HepG2 (cell line): Measurements from ENCODE around the gene RPUSD4. TPM values are rescaled to one million over a fixed set of nuclear protein-coding genes. Genes with fewer than 3 reads are reported as not detected.

Experiments
- DR1 ChIP-seq: sonication (generic); formaldehyde crosslinking; IDR thresholded peaks from 2 replicates; pipeline ENCODE4 v1.8.0; 2021; ENCODE audit warnings: mild to moderate bottlenecking, missing genetic modification reagents, inconsistent platforms
- GATAD2A ChIP-seq: IDR thresholded peaks from 2 replicates; pipeline ENCODE4 v1.6.1; 2016
- KLF12 ChIP-seq: sonication (generic); formaldehyde crosslinking; IDR thresholded peaks from 2 replicates; pipeline ENCODE4 v1.4.0; 2020; ENCODE audit warnings: missing genetic modification reagents, borderline replicate concordance
- POGZ ChIP-seq: sonication (generic); formaldehyde crosslinking; IDR thresholded peaks from 2 replicates; pipeline ENCODE4 v1.4.0; 2020; ENCODE audit warnings: mild to moderate bottlenecking, missing genetic modification reagents
- POLR2AphosphoS2 ChIP-seq: IDR thresholded peaks from 2 replicates; pipeline ENCODE4 v1.6.1; 2011; ENCODE audit warnings: low read depth, low read length, improper control_type of control experiment
- STAG1 ChIP-seq: sonication (generic); formaldehyde crosslinking; IDR thresholded peaks from 2 replicates; pipeline ENCODE4 v1.4.0; 2020; ENCODE audit warnings: missing genetic modification reagents
- XRCC5 ChIP-seq: fragments of 200-400 bp; formaldehyde crosslinking; optimal IDR thresholded peaks from 2 replicates; pipeline ENCODE3; 2017; ENCODE audit warnings: mild to moderate bottlenecking, low read length
- ZBTB21 ChIP-seq: sonication (generic); formaldehyde crosslinking; IDR thresholded peaks from 2 replicates; pipeline ENCODE4 v1.4.0; 2020; ENCODE audit warnings: missing genetic modification reagents
- ZFP36L2 ChIP-seq: sonication (generic); formaldehyde crosslinking; IDR thresholded peaks from 2 replicates; pipeline ENCODE4 v1.4.0; 2020; ENCODE audit warnings: missing genetic modification reagents
- ZNF143 ChIP-seq: sonication (generic); formaldehyde crosslinking; IDR thresholded peaks from 2 replicates; pipeline ENCODE4 v1.4.0; 2020; ENCODE audit warnings: missing genetic modification reagents
- ZNF563 ChIP-seq: sonication (generic); formaldehyde crosslinking; IDR thresholded peaks from 2 replicates; pipeline ENCODE4 v1.8.0; 2022; ENCODE audit warnings: mild to moderate bottlenecking, moderate library complexity, missing genetic modification reagents
- ZNF7 ChIP-seq: IDR thresholded peaks from 2 replicates; pipeline ENCODE4 v1.6.1; 2016; ENCODE audit warnings: missing biosample characterization, missing genetic modification reagents
- ZNF749 ChIP-seq: sonication (generic); formaldehyde crosslinking; IDR thresholded peaks from 2 replicates; pipeline ENCODE4 v1.8.0; 2022; ENCODE audit warnings: mild to moderate bottlenecking, missing genetic modification reagents, moderate library complexity, borderline replicate concordance
- ZSCAN31 ChIP-seq: sonication (generic); formaldehyde crosslinking; IDR thresholded peaks from 2 replicates; pipeline ENCODE4 v1.5.0; 2020; ENCODE audit warnings: low read depth, mild to moderate bottlenecking, missing genetic modification reagents
- polyA plus RNA-seq, 8 experiments: library from polyadenylated mRNA; depleted of rRNA in 3 of 8; stranded (reverse) in 7 of 8; unstranded in 1 of 8; fragments of >200 nt; fragmentation: Illumina TruSeq in 4 of 8; extraction: Trizol in 4 of 8; gene quantifications; 2 replicates each; pipeline versions ENCODE4 v1.2.1 to v1.2.3, GENCODE V29; 2011 to 2016; ENCODE audit warnings: low read depth in 4 of 8, missing spikeins in 1 of 8, mixed read lengths in 1 of 8; ENCODE audit not compliant: insufficient read depth in 1 of 8
- total RNA-seq, 5 experiments: library from RNA; depleted of rRNA; stranded (reverse); fragments of >200 nt; fragmentation: Illumina TruSeq; extraction: Trizol; gene quantifications; 2 replicates each; pipeline ENCODE4 v1.2.3, GENCODE V29; 2016; ENCODE audit warnings: low read depth in 1 of 5
- TF ChIP-seq, protein P1 (sequence below), 2 experiments: sonication (generic) in 1 of 2; formaldehyde crosslinking in 1 of 2; IDR thresholded peaks; 2 replicates each; pipeline versions ENCODE4 v1.4.0 to v1.6.1; 2018 to 2020; ENCODE audit warnings: missing genetic modification reagents in 2 of 2, borderline replicate concordance in 1 of 2, low read depth in 1 of 2, mild to moderate bottlenecking in 1 of 2, missing biosample characterization in 1 of 2
- TF ChIP-seq, protein P2 (sequence below): sonication (generic); formaldehyde crosslinking; conservative IDR thresholded peaks from 2 replicates; pipeline ENCODE4 v1.4.0; 2020; ENCODE audit warnings: missing genetic modification reagents
- TF ChIP-seq, protein P3 (sequence below): fragments of 450-650 bp; IDR thresholded peaks from 2 replicates; pipeline ENCODE4 v1.6.1; 2017; ENCODE audit warnings: mild to moderate bottlenecking
- TF ChIP-seq, protein P4 (sequence below): sonication (generic); formaldehyde crosslinking; IDR thresholded peaks from 2 replicates; pipeline ENCODE4 v1.5.0; 2020; ENCODE audit warnings: mild to moderate bottlenecking, missing genetic modification reagents, moderate library complexity
- TF ChIP-seq, protein P5 (sequence below): sonication (generic); formaldehyde crosslinking; IDR thresholded peaks from 2 replicates; pipeline ENCODE4 v1.4.0; 2020; ENCODE audit warnings: low read depth, missing genetic modification reagents

Gene RPUSD4
- total and polyA plus RNA-seq, 2 of the 13 experiments (the other 11 are each of a cell fraction or from before 2014, with no cell fraction given), result 45.0 to 52.9 TPM

DNA sequence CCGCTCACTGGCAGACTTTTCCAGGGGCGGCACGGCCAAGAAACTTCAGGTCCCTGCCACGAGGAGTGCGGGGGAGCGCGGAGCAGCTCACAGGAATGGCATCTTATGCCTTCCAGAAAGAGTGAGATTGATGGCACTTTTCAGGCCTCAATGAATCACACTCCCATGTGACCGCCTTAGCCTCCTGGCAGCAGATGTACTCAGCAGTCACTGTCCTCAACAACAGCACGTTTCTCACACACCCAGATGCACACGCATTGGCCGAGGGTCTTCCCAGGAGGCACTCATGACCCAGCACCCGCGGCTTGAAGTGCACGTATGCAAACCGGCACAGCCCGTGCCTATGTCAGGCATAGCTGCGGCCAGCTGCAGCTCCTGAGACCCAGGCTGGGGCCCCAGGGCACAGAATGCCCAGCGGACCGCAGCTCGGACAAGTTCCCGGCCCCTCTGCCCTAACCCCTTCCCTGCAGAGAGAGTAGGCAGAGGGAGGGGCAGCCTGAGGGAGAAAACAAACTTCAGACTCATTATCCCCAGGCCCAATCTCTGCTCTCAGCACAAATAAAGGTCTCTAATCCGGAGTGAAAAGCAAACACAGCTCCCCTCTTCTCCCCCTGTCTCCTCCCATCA, 48.3 kb downstream of the RPUSD4 start (continued):
- TF ChIP-seq ZFP36L2 (CRISPR knock-in tag), result no peak
- no peak for TF ChIP-seq POGZ (CRISPR knock-in tag)
- TF ChIP-seq, protein P1, sequence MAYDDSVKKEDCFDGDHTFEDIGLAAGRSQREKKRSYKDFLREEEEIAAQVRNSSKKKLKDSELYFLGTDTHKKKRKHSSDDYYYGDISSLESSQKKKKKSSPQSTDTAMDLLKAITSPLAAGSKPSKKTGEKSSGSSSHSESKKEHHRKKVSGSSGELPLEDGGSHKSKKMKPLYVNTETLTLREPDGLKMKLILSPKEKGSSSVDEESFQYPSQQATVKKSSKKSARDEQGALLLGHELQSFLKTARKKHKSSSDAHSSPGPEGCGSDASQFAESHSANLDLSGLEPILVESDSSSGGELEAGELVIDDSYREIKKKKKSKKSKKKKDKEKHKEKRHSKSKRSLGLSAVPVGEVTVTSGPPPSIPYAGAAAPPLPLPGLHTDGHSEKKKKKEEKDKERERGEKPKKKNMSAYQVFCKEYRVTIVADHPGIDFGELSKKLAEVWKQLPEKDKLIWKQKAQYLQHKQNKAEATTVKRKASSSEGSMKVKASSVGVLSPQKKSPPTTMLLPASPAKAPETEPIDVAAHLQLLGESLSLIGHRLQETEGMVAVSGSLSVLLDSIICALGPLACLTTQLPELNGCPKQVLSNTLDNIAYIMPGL (CRISPR knock-in tag; IDR thresholded peaks at IDR 0.05; ENCODE audit: borderline replicate concordance in 1 of 2, low read depth in 1 of 2), result 0 out of 4 replicates have a peak, but pooled peaks of 1 of the 2 experiments have one; percentile 22
- TF ChIP-seq ZNF563 (CRISPR knock-in tag), result no peak
- TF ChIP-seq DR1 (CRISPR knock-in tag), result no peak
- TF ChIP-seq ZBTB21 (CRISPR knock-in tag), result no peak
- TF ChIP-seq, protein P2, sequence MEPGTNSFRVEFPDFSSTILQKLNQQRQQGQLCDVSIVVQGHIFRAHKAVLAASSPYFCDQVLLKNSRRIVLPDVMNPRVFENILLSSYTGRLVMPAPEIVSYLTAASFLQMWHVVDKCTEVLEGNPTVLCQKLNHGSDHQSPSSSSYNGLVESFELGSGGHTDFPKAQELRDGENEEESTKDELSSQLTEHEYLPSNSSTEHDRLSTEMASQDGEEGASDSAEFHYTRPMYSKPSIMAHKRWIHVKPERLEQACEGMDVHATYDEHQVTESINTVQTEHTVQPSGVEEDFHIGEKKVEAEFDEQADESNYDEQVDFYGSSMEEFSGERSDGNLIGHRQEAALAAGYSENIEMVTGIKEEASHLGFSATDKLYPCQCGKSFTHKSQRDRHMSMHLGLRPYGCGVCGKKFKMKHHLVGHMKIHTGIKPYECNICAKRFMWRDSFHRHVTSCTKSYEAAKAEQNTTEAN (CRISPR knock-in tag), result peak; percentile 39; the same call in 1 of the 2 replicates
- TF ChIP-seq, protein P3, sequence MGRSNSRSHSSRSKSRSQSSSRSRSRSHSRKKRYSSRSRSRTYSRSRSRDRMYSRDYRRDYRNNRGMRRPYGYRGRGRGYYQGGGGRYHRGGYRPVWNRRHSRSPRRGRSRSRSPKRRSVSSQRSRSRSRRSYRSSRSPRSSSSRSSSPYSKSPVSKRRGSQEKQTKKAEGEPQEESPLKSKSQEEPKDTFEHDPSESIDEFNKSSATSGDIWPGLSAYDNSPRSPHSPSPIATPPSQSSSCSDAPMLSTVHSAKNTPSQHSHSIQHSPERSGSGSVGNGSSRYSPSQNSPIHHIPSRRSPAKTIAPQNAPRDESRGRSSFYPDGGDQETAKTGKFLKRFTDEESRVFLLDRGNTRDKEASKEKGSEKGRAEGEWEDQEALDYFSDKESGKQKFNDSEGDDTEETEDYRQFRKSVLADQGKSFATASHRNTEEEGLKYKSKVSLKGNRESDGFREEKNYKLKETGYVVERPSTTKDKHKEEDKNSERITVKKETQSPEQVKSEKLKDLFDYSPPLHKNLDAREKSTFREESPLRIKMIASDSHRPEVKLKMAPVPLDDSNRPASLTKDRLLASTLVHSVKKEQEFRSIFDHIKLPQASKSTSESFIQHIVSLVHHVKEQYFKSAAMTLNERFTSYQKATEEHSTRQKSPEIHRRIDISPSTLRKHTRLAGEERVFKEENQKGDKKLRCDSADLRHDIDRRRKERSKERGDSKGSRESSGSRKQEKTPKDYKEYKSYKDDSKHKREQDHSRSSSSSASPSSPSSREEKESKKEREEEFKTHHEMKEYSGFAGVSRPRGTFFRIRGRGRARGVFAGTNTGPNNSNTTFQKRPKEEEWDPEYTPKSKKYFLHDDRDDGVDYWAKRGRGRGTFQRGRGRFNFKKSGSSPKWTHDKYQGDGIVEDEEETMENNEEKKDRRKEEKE, result no peak
- TF ChIP-seq XRCC5, result no peak
- no peak for TF ChIP-seq POLR2AphosphoS2
- no peak for TF ChIP-seq ZSCAN31 (CRISPR knock-in tag)
- TF ChIP-seq ZNF143 (CRISPR knock-in tag), result no peak
- TF ChIP-seq, protein P4, sequence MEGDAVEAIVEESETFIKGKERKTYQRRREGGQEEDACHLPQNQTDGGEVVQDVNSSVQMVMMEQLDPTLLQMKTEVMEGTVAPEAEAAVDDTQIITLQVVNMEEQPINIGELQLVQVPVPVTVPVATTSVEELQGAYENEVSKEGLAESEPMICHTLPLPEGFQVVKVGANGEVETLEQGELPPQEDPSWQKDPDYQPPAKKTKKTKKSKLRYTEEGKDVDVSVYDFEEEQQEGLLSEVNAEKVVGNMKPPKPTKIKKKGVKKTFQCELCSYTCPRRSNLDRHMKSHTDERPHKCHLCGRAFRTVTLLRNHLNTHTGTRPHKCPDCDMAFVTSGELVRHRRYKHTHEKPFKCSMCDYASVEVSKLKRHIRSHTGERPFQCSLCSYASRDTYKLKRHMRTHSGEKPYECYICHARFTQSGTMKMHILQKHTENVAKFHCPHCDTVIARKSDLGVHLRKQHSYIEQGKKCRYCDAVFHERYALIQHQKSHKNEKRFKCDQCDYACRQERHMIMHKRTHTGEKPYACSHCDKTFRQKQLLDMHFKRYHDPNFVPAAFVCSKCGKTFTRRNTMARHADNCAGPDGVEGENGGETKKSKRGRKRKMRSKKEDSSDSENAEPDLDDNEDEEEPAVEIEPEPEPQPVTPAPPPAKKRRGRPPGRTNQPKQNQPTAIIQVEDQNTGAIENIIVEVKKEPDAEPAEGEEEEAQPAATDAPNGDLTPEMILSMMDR (CRISPR knock-in tag), result no peak
- TF ChIP-seq KLF12 (CRISPR knock-in tag), result peak; percentile 70; the same call in 1 of the 2 replicates
- TF ChIP-seq, protein P5, sequence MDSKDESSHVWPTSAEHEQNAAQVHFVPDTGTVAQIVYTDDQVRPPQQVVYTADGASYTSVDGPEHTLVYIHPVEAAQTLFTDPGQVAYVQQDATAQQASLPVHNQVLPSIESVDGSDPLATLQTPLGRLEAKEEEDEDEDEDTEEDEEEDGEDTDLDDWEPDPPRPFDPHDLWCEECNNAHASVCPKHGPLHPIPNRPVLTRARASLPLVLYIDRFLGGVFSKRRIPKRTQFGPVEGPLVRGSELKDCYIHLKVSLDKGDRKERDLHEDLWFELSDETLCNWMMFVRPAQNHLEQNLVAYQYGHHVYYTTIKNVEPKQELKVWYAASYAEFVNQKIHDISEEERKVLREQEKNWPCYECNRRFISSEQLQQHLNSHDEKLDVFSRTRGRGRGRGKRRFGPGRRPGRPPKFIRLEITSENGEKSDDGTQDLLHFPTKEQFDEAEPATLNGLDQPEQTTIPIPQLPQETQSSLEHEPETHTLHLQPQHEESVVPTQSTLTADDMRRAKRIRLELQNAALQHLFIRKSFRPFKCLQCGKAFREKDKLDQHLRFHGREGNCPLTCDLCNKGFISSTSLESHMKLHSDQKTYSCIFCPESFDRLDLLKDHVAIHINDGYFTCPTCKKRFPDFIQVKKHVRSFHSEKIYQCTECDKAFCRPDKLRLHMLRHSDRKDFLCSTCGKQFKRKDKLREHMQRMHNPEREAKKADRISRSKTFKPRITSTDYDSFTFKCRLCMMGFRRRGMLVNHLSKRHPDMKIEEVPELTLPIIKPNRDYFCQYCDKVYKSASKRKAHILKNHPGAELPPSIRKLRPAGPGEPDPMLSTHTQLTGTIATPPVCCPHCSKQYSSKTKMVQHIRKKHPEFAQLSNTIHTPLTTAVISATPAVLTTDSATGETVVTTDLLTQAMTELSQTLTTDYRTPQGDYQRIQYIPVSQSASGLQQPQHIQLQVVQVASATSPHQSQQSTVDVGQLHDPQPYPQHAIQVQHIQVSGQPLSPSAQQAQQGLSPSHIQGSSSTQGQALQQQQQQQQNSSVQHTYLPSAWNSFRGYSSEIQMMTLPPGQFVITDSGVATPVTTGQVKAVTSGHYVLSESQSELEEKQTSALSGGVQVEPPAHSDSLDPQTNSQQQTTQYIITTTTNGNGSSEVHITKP (CRISPR knock-in tag), result no peak
- TF ChIP-seq GATAD2A, result peak; percentile 47
- TF ChIP-seq ZNF7 (CRISPR knock-in tag), result no peak
- TF ChIP-seq STAG1, result no peak
- TF ChIP-seq ZNF749 (CRISPR knock-in tag), result no peak
